Naive thymus-derived CD4-positive, alpha-beta T cell (primary cell): ENCODE measurements around the gene MTNR1B. TPM values are rescaled to one million over a fixed set of nuclear protein-coding genes. Genes with fewer than 3 reads are reported as not detected.

Source experiments
- ATAC-seq: fragments of 150-1000 bp; cut with Tn5 transposase; 2 replicates; pipeline ENCODE4 v1.10.0; 2021; ENCODE audit warnings: mild to moderate bottlenecking, moderate library complexity
- CTCF ChIA-PET: fragments of 350-600 bp; sonication (Branson Sonifier 250); formaldehyde crosslinking; loops from one replicate; lab custom pipeline; 2021; ENCODE audit warnings: antibody characterized with exemption; lab: Charles Lee
- POLR2A ChIA-PET: fragments of 350-600 bp; sonication (Branson Sonifier 250); formaldehyde crosslinking; loops from one replicate; lab custom pipeline; 2021; ENCODE audit warnings: antibody characterized with exemption, inconsistent platforms; lab: Charles Lee
- DNase-seq, 9 donors: peaks; one replicate each; pipeline versions ENCODE4 v3.0.0 to v3.0.0-alpha.2; 2020 to 2022; ENCODE audit warnings: mixed read lengths in 1 of 9
- H3K27ac ChIP-seq: one replicate; pipeline ENCODE4 v1.7.0; 2013; ENCODE audit warnings: mild to moderate bottlenecking, low read depth, low read length, moderate library complexity
- H3K27me3 ChIP-seq, 2 donors: one replicate each; pipeline ENCODE4 v1.7.0; 2013; ENCODE audit warnings: low read length in 2 of 2, mild to moderate bottlenecking in 2 of 2, moderate library complexity in 2 of 2; ENCODE audit not compliant: control insufficient read depth in 2 of 2, insufficient read depth in 2 of 2
- H3K36me3 ChIP-seq, 3 experiments: 1 replicate in 2 of 3; 2 replicates in 1 of 3; pipeline ENCODE4 v1.7.0; 2013; ENCODE audit warnings: low read length in 3 of 3, mild to moderate bottlenecking in 3 of 3, moderate library complexity in 1 of 3; ENCODE audit not compliant: insufficient read depth in 3 of 3, control insufficient read depth in 2 of 3
- H3K4me1 ChIP-seq, 2 donors: one replicate each; pipeline ENCODE4 v1.7.0; 2013; ENCODE audit warnings: low read length in 2 of 2, mild to moderate bottlenecking in 2 of 2, moderate library complexity in 1 of 2; ENCODE audit not compliant: control insufficient read depth in 2 of 2, insufficient read depth in 2 of 2
- H3K4me3 ChIP-seq: 2 replicates; pipeline ENCODE4 v1.7.0; 2013; ENCODE audit warnings: mild to moderate bottlenecking, low read length
- H3K9me3 ChIP-seq, 3 experiments: 1 replicate in 2 of 3; 2 replicates in 1 of 3; pipeline ENCODE4 v1.7.0; 2013; ENCODE audit warnings: low read length in 3 of 3; ENCODE audit not compliant: control insufficient read depth in 2 of 3
- H3K27ac Mint-ChIP-seq, 9 donors: one replicate each; pipeline ENCODE4 v1.8.0; 2020 to 2022; ENCODE audit warnings: mixed read lengths in 9 of 9, mild to moderate bottlenecking in 8 of 9, moderate library complexity in 5 of 9, inconsistent platforms in 2 of 9
- H3K27me3 Mint-ChIP-seq, 5 donors: one replicate each; pipeline ENCODE4 v1.8.0; 2021 to 2022; ENCODE audit warnings: mixed read lengths in 5 of 5, mild to moderate bottlenecking in 1 of 5
- H3K36me3 Mint-ChIP-seq, 5 donors: one replicate each; pipeline ENCODE4 v1.8.0; 2020 to 2022; ENCODE audit warnings: mixed read lengths in 5 of 5, mild to moderate bottlenecking in 3 of 5, inconsistent platforms in 1 of 5
- H3K4me1 Mint-ChIP-seq, 7 donors: one replicate each; pipeline ENCODE4 v1.8.0; 2020 to 2022; ENCODE audit warnings: mixed read lengths in 7 of 7, mild to moderate bottlenecking in 3 of 7, inconsistent platforms in 1 of 7
- H3K4me3 Mint-ChIP-seq, 10 donors: one replicate each; pipeline ENCODE4 v1.8.0; 2020 to 2022; ENCODE audit warnings: mild to moderate bottlenecking in 10 of 10, mixed read lengths in 10 of 10, moderate library complexity in 6 of 10, inconsistent platforms in 2 of 10
- H3K9me3 Mint-ChIP-seq, 11 donors: one replicate each; pipeline ENCODE4 v1.8.0; 2020 to 2022; ENCODE audit warnings: mixed read lengths in 11 of 11, mild to moderate bottlenecking in 4 of 11, inconsistent platforms in 1 of 11, moderate library complexity in 1 of 11
- intact Hi-C, 2 donors: fragments of 100-400 bp; cut with micrococcal nuclease; formaldehyde crosslinking; loops; one replicate each; pipeline ENCODE4 v1.15.1; 2023
- polyA plus RNA-seq, 2 donors: library from polyadenylated mRNA; unstranded; fragments of 300-500 nt; fragmentation: Illumina TruSeq; gene quantifications; one replicate each; pipeline ENCODE4 v1.2.3, GENCODE V29; 2021
- total RNA-seq, 6 experiments: library from RNA in 5 of 6; stranded (reverse) in 5 of 6; gene quantifications; 1 replicate in 5 of 6; 2 replicates in 1 of 6; pipeline ENCODE4 v1.2.3 and lab custom pipeline; 2021 to 2026

Gene MTNR1B
- total and polyA plus RNA-seq, 7 experiments from 2014 or later, result not detected

DNA sequence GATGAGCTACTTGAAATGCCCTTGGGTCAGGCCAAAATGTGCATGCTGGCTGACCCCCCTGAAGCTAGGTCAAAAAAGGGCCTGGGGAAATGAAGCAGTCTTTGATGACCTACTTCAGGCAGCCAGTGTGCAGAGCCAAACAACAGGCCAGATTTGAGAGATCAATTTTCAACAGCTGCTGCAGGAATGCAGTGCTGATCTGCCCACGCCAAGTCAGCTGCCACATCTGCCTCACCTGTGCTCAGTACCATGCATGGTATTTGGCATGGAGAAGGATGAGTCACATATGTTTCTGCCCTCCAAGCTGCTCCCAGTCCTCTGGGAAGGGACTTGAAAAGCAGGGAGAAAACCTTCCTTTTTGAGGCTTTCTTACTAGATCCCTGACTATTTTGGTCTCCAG is 35.8 kb downstream of the MTNR1B start:
- H3K36me3 Mint-ChIP-seq, result no peaks in the 10 kb centered on the region
- POLR2A ChIA-PET, result no interaction called here

GRCh38 chr11:93013646-93014045 is 44.2 kb downstream of the MTNR1B start:
- Histone ChIP-seq H3K4me3 (no peak overlapping the region), H3K9me3 (no peaks in the 10 kb centered on the region), H3K27ac (no peak overlapping the region), H3K4me1 (no peaks in the 10 kb centered on the region), H3K36me3 (no peaks in the 10 kb centered on the region), H3K27me3 (no peaks in the 10 kb centered on the region)
- intact Hi-C loops, result no loop called here
- Mint-ChIP-seq H3K27ac (no peak overlapping the region), H3K27me3 (peaks cover 0 to 11% (median 4%) of the 10 kb centered on the region in 5 donors), H3K36me3 (no peaks in the 10 kb centered on the region), H3K4me1 (no peaks in the 10 kb centered on the region), H3K9me3 (peaks cover 1 to 11% (median 7%) of the 10 kb centered on the region in 11 donors), H3K4me3 (no peak overlapping the region)
- ChIA-PET CTCF (no interaction called here), POLR2A (no interaction called here)
- no peak for DNase-seq
- ATAC-seq, result no peak

More for the DNA sequence above, 35.8 kb downstream of the MTNR1B start:
- H3K4me1 ChIP-seq, result no peaks in the 10 kb centered on the region
- CTCF ChIA-PET, result no interaction called here
- H3K36me3 ChIP-seq, result no peaks in the 10 kb centered on the region
- Mint-ChIP-seq H3K27me3 (peaks cover 0 to 7% (median 4%) of the 10 kb centered on the region in 5 donors), H3K27ac (no peak overlapping the region), H3K4me1 (no peaks in the 10 kb centered on the region), H3K9me3 (peaks cover 0 to 19% (median 5%) of the 10 kb centered on the region in 11 donors), H3K4me3 (no peak overlapping the region)
- H3K4me3 ChIP-seq, result no peak overlapping the region
- no peaks in the 10 kb centered on the region for H3K9me3 ChIP-seq
- ATAC-seq, result no peak
- no peak overlapping the region for H3K27ac ChIP-seq
- H3K27me3 ChIP-seq, result no peaks in the 10 kb centered on the region
- DNase-seq, result no peak
- intact Hi-C loops, result no loop called here

- Mint-ChIP-seq H3K27ac (no peak overlapping the region), H3K36me3 (no peaks in the 10 kb centered on the region), H3K9me3 (peaks cover 0 to 12% (median 7%) of the 10 kb centered on the region in 11 donors), H3K4me1 (no peaks in the 10 kb centered on the region), H3K4me3 (no peak overlapping the region), H3K27me3 (peaks cover 2 to 23% (median 15%) of the 10 kb centered on the region in 5 donors)
- ChIA-PET POLR2A (no interaction called here), CTCF (no interaction called here)
- intact Hi-C loops, result no loop called here
- no peak overlapping the region for H3K4me3 ChIP-seq
- no peak for ATAC-seq
- H3K27me3 ChIP-seq, result no peaks in the 10 kb centered on the region
- no peak for DNase-seq
- H3K36me3 ChIP-seq, result no peaks in the 10 kb centered on the region
- H3K4me1 ChIP-seq, result no peaks in the 10 kb centered on the region
- H3K27ac ChIP-seq, result no peak overlapping the region
- H3K9me3 ChIP-seq, result no peaks in the 10 kb centered on the region
Observed at GRCh38 chr11:93016595-93016994, 47.1 kb downstream of the MTNR1B start.

GRCh38 chr11:93017821-93018690 is 48.6 kb downstream of the MTNR1B start:
- Histone ChIP-seq H3K4me1 (no peaks in the 10 kb centered on the region), H3K27ac (no peak overlapping the region), H3K27me3 (no peaks in the 10 kb centered on the region), H3K36me3 (no peaks in the 10 kb centered on the region), H3K4me3 (no peak overlapping the region), H3K9me3 (no peaks in the 10 kb centered on the region)
- no peak for DNase-seq
- H3K27ac Mint-ChIP-seq, result no peak overlapping the region
- ChIA-PET POLR2A (no interaction called here), CTCF (no interaction called here)
- intact Hi-C loops, result no loop called here
- no peaks in the 10 kb centered on the region for H3K4me1 Mint-ChIP-seq
- H3K9me3 Mint-ChIP-seq, result peaks cover 0 to 12% (median 7%) of the 10 kb centered on the region in 11 donors
- H3K27me3 Mint-ChIP-seq, result peaks cover 2 to 31% (median 16%) of the 10 kb centered on the region in 5 donors
- no peaks in the 10 kb centered on the region for H3K36me3 Mint-ChIP-seq
- no peak for ATAC-seq
- H3K4me3 Mint-ChIP-seq, result no peak overlapping the region

- DNase-seq (no peak), ATAC-seq (no peak)
- Histone ChIP-seq H3K36me3 (no peaks in the 10 kb centered on the region), H3K27ac (no peak overlapping the region), H3K4me1 (no peaks in the 10 kb centered on the region), H3K4me3 (no peak overlapping the region), H3K27me3 (no peaks in the 10 kb centered on the region), H3K9me3 (no peaks in the 10 kb centered on the region)
- H3K36me3 Mint-ChIP-seq, result no peaks in the 10 kb centered on the region
- peaks cover 2 to 31% (median 11%) of the 10 kb centered on the region in 5 donors for H3K27me3 Mint-ChIP-seq
- H3K4me1 Mint-ChIP-seq, result no peaks in the 10 kb centered on the region
- intact Hi-C loops, result no loop called here
- no peak overlapping the region for H3K4me3 Mint-ChIP-seq
- peaks cover 0 to 10% (median 5%) of the 10 kb centered on the region in 11 donors for H3K9me3 Mint-ChIP-seq
- ChIA-PET CTCF (no interaction called here), POLR2A (no interaction called here)
- no peak overlapping the region for H3K27ac Mint-ChIP-seq
Observed at GRCh38 chr11:93020248-93021046, 51.0 kb downstream of the MTNR1B start.

DNA sequence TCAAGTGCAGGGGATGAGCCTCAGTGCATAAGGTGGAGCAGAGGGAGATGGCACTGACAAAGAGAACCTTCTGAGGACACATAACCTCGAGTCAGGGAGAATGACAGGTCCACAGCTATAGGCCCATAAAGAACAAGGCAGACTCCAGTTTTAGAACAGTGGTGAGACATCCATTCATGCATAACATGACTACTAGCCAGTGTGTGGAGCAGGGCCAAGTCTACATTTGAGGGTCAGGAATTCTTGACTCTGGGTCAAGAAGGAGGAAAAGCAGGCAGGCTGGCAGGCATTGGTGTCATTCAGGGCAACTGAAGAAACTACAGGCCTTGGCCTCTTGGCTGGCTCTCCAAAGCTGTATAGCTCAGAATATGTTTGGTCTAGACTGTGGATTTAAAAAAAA is 54.9 kb downstream of the MTNR1B start:
- no peak overlapping the region for H3K4me3 ChIP-seq
- Mint-ChIP-seq H3K4me3 (no peak overlapping the region), H3K27ac (no peak overlapping the region), H3K9me3 (peaks cover 0 to 2% (median 0%) of the 10 kb centered on the region in 11 donors), H3K4me1 (no peaks in the 10 kb centered on the region), H3K27me3 (peaks cover 2 to 25% (median 7%) of the 10 kb centered on the region in 5 donors), H3K36me3 (no peaks in the 10 kb centered on the region)
- no peaks in the 10 kb centered on the region for H3K4me1 ChIP-seq
- ATAC-seq (no peak), DNase-seq (no peak)
- intact Hi-C loops, result no loop called here
- no peaks in the 10 kb centered on the region for H3K27me3 ChIP-seq
- H3K36me3 ChIP-seq, result no peaks in the 10 kb centered on the region
- H3K9me3 ChIP-seq, result no peaks in the 10 kb centered on the region
- ChIA-PET CTCF (no interaction called here), POLR2A (no interaction called here)
- H3K27ac ChIP-seq, result no peak overlapping the region
